SK-N-SH (cell line): ENCODE measurements around the gene ITK. TPM values are rescaled to one million over a fixed set of nuclear protein-coding genes. Genes with fewer than 3 reads are reported as not detected.

ENCODE experiments used
- CTCF ChIA-PET: fragments of 300-600, 350-600 bp; formaldehyde crosslinking; extraction: SDS; loops from one replicate; lab custom pipeline; 2021; lab: Yijun Ruan, JAX
- POLR2A ChIA-PET: fragments of 350-600 bp; sonication (Branson Sonifier 250); formaldehyde crosslinking; extraction: SDS; loops from one replicate; lab custom pipeline; 2020; ENCODE audit warnings: antibody characterized with exemption, inconsistent platforms; lab: Yijun Ruan, JAX
- DNase-seq: peaks from one replicate; pipeline ENCODE4 v3.0.0; 2012
- H2AFZ ChIP-seq: fragments of 200-600 bp; sonication (generic); 2 replicates; pipeline ENCODE4 v1.8.1; 2016; ENCODE audit warnings: antibody characterized with exemption, mild to moderate bottlenecking, low read depth
- H3F3A ChIP-seq: fragments of 200-600 bp; sonication (generic); replicated peaks from 2 replicates; pipeline ENCODE3; 2016; ENCODE audit warnings: antibody characterized with exemption, mild to moderate bottlenecking; ENCODE audit not compliant: insufficient read depth
- H3K27ac ChIP-seq, 2 experiments: fragments of 200-500 bp in 1 of 2; fragments of 200-600 bp in 1 of 2; sonication (Bioruptor generic) in 1 of 2; sonication (generic), shearing (Covaris generic) in 1 of 2; 2 replicates each; pipeline versions ENCODE4 v1.5.1 to v1.6.1; 2014 to 2016; ENCODE audit warnings: low read depth in 2 of 2, inconsistent platforms in 1 of 2, low read length in 1 of 2, mild to moderate bottlenecking in 1 of 2, mixed read lengths in 1 of 2
- H3K27me3 ChIP-seq: fragments of 200-600 bp; sonication (generic), shearing (Covaris generic); 2 replicates; pipeline ENCODE4 v1.6.1; 2016; ENCODE audit warnings: mixed run types; ENCODE audit not compliant: insufficient read depth
- H3K36me3 ChIP-seq, 2 experiments: fragments of 200-500 bp in 1 of 2; fragments of 200-600 bp in 1 of 2; sonication (Bioruptor generic) in 1 of 2; sonication (generic) in 1 of 2; replicated peaks in 1 of 2; 2 replicates each; pipeline versions ENCODE3 to v1.5.1; 2014 to 2016; ENCODE audit warnings: low read length in 1 of 2, mild to moderate bottlenecking in 1 of 2; ENCODE audit not compliant: insufficient read depth in 2 of 2, control insufficient read depth in 1 of 2
- H3K4me1 ChIP-seq, 2 experiments: fragments of 200-500 bp in 1 of 2; fragments of 200-600 bp in 1 of 2; sonication (Bioruptor generic) in 1 of 2; sonication (generic), shearing (Covaris generic) in 1 of 2; 2 replicates each; pipeline versions ENCODE4 v1.5.1 to v1.6.1; 2014 to 2016; ENCODE audit warnings: low read depth in 1 of 2, low read length in 1 of 2, mixed run types in 1 of 2; ENCODE audit not compliant: insufficient read depth in 2 of 2, control insufficient read depth in 1 of 2
- H3K4me2 ChIP-seq: fragments of 200-600 bp; sonication (generic), shearing (Covaris generic); 2 replicates; pipeline ENCODE4 v1.6.1; 2017; ENCODE audit warnings: mixed run types
- H3K4me3 ChIP-seq, 2 experiments: fragments of 200-500 bp in 1 of 2; fragments of 200-600 bp in 1 of 2; sonication (Bioruptor generic) in 1 of 2; sonication (generic), shearing (Covaris generic) in 1 of 2; 2 replicates each; pipeline versions ENCODE4 v1.5.1 to v1.8.1; 2014 to 2016; ENCODE audit warnings: low read depth in 2 of 2, inconsistent platforms in 1 of 2, low read length in 1 of 2, mild to moderate bottlenecking in 1 of 2, mixed read lengths in 1 of 2, moderate library complexity in 1 of 2
- H3K79me2 ChIP-seq: fragments of 200-600 bp; sonication (generic); 2 replicates; pipeline ENCODE4 v1.8.1; 2017; ENCODE audit warnings: mild to moderate bottlenecking; ENCODE audit not compliant: insufficient read depth
- H3K9ac ChIP-seq: fragments of 200-600 bp; sonication (generic); 2 replicates; pipeline ENCODE4 v1.6.1; 2017; ENCODE audit warnings: mixed run types
- H3K9me2 ChIP-seq: fragments of 200-600 bp; sonication (generic); 2 replicates; pipeline ENCODE4 v1.6.1; 2017; ENCODE audit warnings: mixed run types
- H3K9me3 ChIP-seq: fragments of 200-600 bp; sonication (generic); 2 replicates; pipeline ENCODE4 v1.6.1; 2017; ENCODE audit warnings: mixed run types, mild to moderate bottlenecking, moderate library complexity
- H4K20me1 ChIP-seq: fragments of 200-600 bp; sonication (generic); 2 replicates; pipeline ENCODE4 v1.6.1; 2017; ENCODE audit warnings: mild to moderate bottlenecking, mixed run types; ENCODE audit not compliant: insufficient read depth
- CHD2 ChIP-seq: fragments of 150-350 bp; IDR thresholded peaks from 2 replicates; pipeline ENCODE4 v1.6.1; 2018; ENCODE audit warnings: low read length; ENCODE audit not compliant: partially characterized antibody
- ELF1 ChIP-seq: IDR thresholded peaks from 2 replicates; pipeline ENCODE4 v1.4.0; 2012
- EZH2phosphoT487 ChIP-seq: fragments of 200-600 bp; sonication (generic); IDR thresholded peaks from 2 replicates; pipeline ENCODE4 v1.6.1; 2017; ENCODE audit warnings: low read depth, mixed run types, mild to moderate bottlenecking, antibody characterized with exemption, moderate library complexity, borderline replicate concordance
- FOSL2 ChIP-seq: IDR thresholded peaks from 2 replicates; pipeline ENCODE4 v1.4.0; 2012; ENCODE audit warnings: low read depth, mild to moderate bottlenecking, moderate library complexity, borderline replicate concordance
- FOXM1 ChIP-seq: IDR thresholded peaks from 2 replicates; pipeline ENCODE4 v1.4.0; 2012; ENCODE audit warnings: low read depth, mild to moderate bottlenecking
- GABPA ChIP-seq: IDR thresholded peaks from 2 replicates; pipeline ENCODE4 v1.4.0; 2012; ENCODE audit warnings: low read depth, mild to moderate bottlenecking
- JUND ChIP-seq: IDR thresholded peaks from 2 replicates; pipeline ENCODE4 v1.4.0; 2012
- NFIC ChIP-seq: IDR thresholded peaks from 2 replicates; pipeline ENCODE4 v1.4.0; 2012; ENCODE audit warnings: borderline replicate concordance
- RAD21 ChIP-seq: IDR thresholded peaks from 2 replicates; pipeline ENCODE4 v1.6.1; 2012; ENCODE audit warnings: mild to moderate bottlenecking, low read length
- RXRA ChIP-seq: IDR thresholded peaks from 2 replicates; pipeline ENCODE4 v1.4.0; 2012; ENCODE audit warnings: low read depth, mild to moderate bottlenecking, borderline replicate concordance
- SIN3A ChIP-seq: IDR thresholded peaks from 2 replicates; pipeline ENCODE4 v1.6.1; 2012; ENCODE audit warnings: low read depth, mild to moderate bottlenecking, low read length, moderate library complexity, borderline replicate concordance
- TAF1 ChIP-seq: IDR thresholded peaks from 2 replicates; pipeline ENCODE4 v1.6.1; 2012; ENCODE audit warnings: low read depth, mild to moderate bottlenecking, low read length, moderate library complexity, borderline replicate concordance
- TEAD4 ChIP-seq: IDR thresholded peaks from 2 replicates; pipeline ENCODE4 v1.4.0; 2012; ENCODE audit warnings: mild to moderate bottlenecking, borderline replicate concordance; ENCODE audit not compliant: insufficient read depth
- YY1 ChIP-seq: IDR thresholded peaks from 2 replicates; pipeline ENCODE4 v1.4.0; 2012; ENCODE audit warnings: low read depth, mild to moderate bottlenecking
- WGBS: methylation state at CpG from one replicate; pipeline ENCODE4 v1.1.6; 2017; ENCODE audit warnings: low lambda C conversion rate; 5-methylcytosine and 5-hydroxymethylcytosine counted together
- polyA plus RNA-seq, 3 experiments: library from polyadenylated mRNA; depleted of rRNA; stranded (reverse); fragments of >200 nt; gene quantifications; 2 replicates each; pipeline ENCODE4 v1.2.3, GENCODE V29; 2012
- TF ChIP-seq, protein P1 (sequence below): IDR thresholded peaks from 2 replicates; pipeline ENCODE4 v1.4.0; 2012; ENCODE audit warnings: low read depth, borderline replicate concordance
- TF ChIP-seq, protein P2 (sequence below): IDR thresholded peaks from 2 replicates; pipeline ENCODE4 v1.6.1; 2012; ENCODE audit warnings: mild to moderate bottlenecking, low read depth, low read length, moderate library complexity
- TF ChIP-seq, protein P3 (sequence below): fragments of 150-350 bp; IDR thresholded peaks from 2 replicates; pipeline ENCODE4 v1.6.1; 2017; ENCODE audit warnings: antibody characterized with exemption, low read length, low read depth, borderline replicate concordance
- TF ChIP-seq, protein P4 (sequence below): IDR thresholded peaks from 2 replicates; pipeline ENCODE4 v1.4.0; 2012; ENCODE audit warnings: low read depth

ITK gene
- polyA plus RNA-seq, 1 of the 3 experiments (the other 2 are of a cell fraction): not detected

DNA sequence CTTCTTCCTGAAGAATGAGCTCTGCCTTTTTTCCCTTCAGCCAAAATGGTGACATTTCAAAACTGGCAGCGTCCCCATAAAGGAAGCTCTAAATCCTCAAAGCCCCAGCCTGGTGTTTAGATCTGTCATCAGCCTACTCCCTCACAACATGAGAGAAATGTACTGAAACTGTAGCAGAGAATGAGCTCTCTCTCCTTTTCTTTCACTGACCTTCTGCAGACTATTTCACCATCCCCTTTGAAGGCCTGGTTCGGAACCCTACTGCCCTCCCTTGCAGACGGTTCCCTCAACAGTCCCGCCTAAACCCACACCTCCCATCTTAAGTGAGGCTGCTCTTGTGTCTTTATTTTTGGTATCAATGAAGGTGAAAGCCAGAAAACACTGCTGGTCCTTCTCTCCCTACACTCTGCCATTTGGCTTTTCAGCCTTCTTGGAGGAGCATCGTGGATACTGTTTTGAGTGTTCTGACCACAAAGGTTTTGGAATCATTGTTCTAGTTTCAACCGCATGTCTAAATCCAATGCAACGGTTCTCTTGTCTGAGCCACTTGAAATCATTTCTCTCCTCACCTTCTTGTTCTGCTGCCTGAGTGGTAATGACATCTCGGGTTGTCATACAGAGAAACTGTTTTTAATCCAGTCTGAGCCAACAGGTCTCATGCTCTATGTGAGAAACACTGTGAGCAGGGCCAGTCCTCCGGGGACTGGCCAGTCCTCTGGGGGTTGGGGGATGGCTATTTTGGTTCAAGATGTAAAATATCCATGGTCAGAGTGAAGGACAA is 39.0 kb downstream of the ITK start:
- no peaks in the 10 kb centered on the region for H3F3A ChIP-seq
- H3K9me2 ChIP-seq: no peaks in the 10 kb centered on the region

DNA sequence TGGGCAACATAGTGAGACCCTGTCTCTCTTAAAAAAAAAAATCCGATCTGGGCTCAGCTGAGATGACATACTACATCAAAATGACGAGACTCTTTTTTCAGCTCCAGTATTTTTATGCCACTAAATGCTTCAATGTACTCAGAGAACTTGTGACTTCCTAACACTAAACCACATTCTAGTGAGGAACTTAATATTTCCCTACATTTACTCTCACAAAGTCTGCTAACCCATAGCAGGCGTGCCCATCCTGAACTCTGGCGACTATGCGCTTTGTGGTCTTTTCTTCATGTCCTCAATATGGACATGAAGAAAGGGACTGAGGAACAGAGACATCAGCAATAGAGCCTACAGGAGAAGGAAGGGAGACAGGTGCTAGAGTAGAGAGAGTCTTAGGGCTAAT is 41.3 kb downstream of the ITK start:
- Histone ChIP-seq H3K9ac (no peak overlapping the region), H3K4me3 (no peak overlapping the region), H3K27me3 (no peaks in the 10 kb centered on the region), H3K9me2 (no peaks in the 10 kb centered on the region), H4K20me1 (no peaks in the 10 kb centered on the region), H3K36me3 (no peaks in the 10 kb centered on the region), H3K27ac (no peak overlapping the region), H3K79me2 (no peaks in the 10 kb centered on the region), H3K4me2 (no peak overlapping the region), H3K9me3 (no peaks in the 10 kb centered on the region), H3F3A (no peaks in the 10 kb centered on the region), H2AFZ (no peak overlapping the region), H3K4me1 (no peaks in the 10 kb centered on the region)
- ChIA-PET CTCF (no interaction called here), POLR2A (no interaction called here)
- no peak for TF ChIP-seq SIN3A
- TF ChIP-seq TEAD4: no peak
- no peak for TF ChIP-seq EZH2phosphoT487
- TF ChIP-seq, protein P1, sequence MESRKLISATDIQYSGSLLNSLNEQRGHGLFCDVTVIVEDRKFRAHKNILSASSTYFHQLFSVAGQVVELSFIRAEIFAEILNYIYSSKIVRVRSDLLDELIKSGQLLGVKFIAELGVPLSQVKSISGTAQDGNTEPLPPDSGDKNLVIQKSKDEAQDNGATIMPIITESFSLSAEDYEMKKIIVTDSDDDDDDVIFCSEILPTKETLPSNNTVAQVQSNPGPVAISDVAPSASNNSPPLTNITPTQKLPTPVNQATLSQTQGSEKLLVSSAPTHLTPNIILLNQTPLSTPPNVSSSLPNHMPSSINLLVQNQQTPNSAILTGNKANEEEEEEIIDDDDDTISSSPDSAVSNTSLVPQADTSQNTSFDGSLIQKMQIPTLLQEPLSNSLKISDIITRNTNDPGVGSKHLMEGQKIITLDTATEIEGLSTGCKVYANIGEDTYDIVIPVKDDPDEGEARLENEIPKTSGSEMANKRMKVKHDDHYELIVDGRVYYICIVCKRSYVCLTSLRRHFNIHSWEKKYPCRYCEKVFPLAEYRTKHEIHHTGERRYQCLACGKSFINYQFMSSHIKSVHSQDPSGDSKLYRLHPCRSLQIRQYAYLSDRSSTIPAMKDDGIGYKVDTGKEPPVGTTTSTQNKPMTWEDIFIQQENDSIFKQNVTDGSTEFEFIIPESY: no peak
- no peak for TF ChIP-seq FOSL2
- TF ChIP-seq, protein P2, sequence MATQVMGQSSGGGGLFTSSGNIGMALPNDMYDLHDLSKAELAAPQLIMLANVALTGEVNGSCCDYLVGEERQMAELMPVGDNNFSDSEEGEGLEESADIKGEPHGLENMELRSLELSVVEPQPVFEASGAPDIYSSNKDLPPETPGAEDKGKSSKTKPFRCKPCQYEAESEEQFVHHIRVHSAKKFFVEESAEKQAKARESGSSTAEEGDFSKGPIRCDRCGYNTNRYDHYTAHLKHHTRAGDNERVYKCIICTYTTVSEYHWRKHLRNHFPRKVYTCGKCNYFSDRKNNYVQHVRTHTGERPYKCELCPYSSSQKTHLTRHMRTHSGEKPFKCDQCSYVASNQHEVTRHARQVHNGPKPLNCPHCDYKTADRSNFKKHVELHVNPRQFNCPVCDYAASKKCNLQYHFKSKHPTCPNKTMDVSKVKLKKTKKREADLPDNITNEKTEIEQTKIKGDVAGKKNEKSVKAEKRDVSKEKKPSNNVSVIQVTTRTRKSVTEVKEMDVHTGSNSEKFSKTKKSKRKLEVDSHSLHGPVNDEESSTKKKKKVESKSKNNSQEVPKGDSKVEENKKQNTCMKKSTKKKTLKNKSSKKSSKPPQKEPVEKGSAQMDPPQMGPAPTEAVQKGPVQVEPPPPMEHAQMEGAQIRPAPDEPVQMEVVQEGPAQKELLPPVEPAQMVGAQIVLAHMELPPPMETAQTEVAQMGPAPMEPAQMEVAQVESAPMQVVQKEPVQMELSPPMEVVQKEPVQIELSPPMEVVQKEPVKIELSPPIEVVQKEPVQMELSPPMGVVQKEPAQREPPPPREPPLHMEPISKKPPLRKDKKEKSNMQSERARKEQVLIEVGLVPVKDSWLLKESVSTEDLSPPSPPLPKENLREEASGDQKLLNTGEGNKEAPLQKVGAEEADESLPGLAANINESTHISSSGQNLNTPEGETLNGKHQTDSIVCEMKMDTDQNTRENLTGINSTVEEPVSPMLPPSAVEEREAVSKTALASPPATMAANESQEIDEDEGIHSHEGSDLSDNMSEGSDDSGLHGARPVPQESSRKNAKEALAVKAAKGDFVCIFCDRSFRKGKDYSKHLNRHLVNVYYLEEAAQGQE: no peak
- TF ChIP-seq, protein P3, sequence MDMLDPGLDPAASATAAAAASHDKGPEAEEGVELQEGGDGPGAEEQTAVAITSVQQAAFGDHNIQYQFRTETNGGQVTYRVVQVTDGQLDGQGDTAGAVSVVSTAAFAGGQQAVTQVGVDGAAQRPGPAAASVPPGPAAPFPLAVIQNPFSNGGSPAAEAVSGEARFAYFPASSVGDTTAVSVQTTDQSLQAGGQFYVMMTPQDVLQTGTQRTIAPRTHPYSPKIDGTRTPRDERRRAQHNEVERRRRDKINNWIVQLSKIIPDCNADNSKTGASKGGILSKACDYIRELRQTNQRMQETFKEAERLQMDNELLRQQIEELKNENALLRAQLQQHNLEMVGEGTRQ: no peak
- TF ChIP-seq RXRA: no peak
- TF ChIP-seq NFIC: no peak
- WGBS: 61% methylated on average over 5 of the region's 5 CpGs
- DNase-seq: no peak

More for the DNA sequence above, 39.0 kb downstream of the ITK start:
- Histone ChIP-seq H3K27ac (no peak overlapping the region), H3K27me3 (no peaks in the 10 kb centered on the region), H4K20me1 (no peaks in the 10 kb centered on the region), H3K79me2 (no peaks in the 10 kb centered on the region), H3K9ac (no peak overlapping the region), H3K36me3 (no peaks in the 10 kb centered on the region), H2AFZ (no peak overlapping the region), H3K4me1 (no peaks in the 10 kb centered on the region), H3K9me3 (no peaks in the 10 kb centered on the region), H3K4me3 (no peak overlapping the region), H3K4me2 (no peak overlapping the region)
- POLR2A ChIA-PET: no interaction called here
- CTCF ChIA-PET: no interaction called here
- no peak for TF ChIP-seq NFIC
- no peak for TF ChIP-seq GABPA
- no peak for TF ChIP-seq YY1
- TF ChIP-seq, protein P4, sequence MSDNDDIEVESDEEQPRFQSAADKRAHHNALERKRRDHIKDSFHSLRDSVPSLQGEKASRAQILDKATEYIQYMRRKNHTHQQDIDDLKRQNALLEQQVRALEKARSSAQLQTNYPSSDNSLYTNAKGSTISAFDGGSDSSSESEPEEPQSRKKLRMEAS: no peak
- TF ChIP-seq TAF1: no peak
- TF ChIP-seq EZH2phosphoT487: no peak
- TF ChIP-seq, protein P1: no peak
- no peak for TF ChIP-seq FOSL2
- TF ChIP-seq ELF1: no peak
- TF ChIP-seq FOXM1: no peak
- no peak for TF ChIP-seq CHD2
- no peak for TF ChIP-seq JUND
- TF ChIP-seq RAD21: no peak
- DNase-seq: no peak
- WGBS: 56% methylated on average over 9 of the region's 9 CpGs
